Right lobe of liver (tissue), 4 donors: Measurements from ENCODE around the gene SEPTIN2.

Source experiments
- CTCF ChIP-seq, 4 donors: fragments of 200-600 bp in 3 of 4; fragments of 450-650 bp in 1 of 4; IDR thresholded peaks; one replicate each; pipeline versions ENCODE4 v1.5.1 to v1.8.0; 2016 to 2022; ENCODE audit warnings: antibody characterized with exemption in 4 of 4, mild to moderate bottlenecking in 2 of 4
- POLR2A ChIP-seq: fragments of 450-650 bp; IDR thresholded peaks from one replicate; pipeline ENCODE4 v1.6.1; 2017; ENCODE audit warnings: antibody characterized with exemption, mild to moderate bottlenecking
- donor health status: DM: no; HTN: no; CAD: no.
- donor health status: DM: no; HTN: no; CAD: no.
- donor health status: DM: no; HTN: yes; CAD: no.

- TF ChIP-seq CTCF (IDR thresholded peaks at IDR 0.05) (no peak), POLR2A (no peak)
These were observed 6.0 kb upstream of the SEPTIN2 start for GRCh38 chr2:241309684-241310117.
